ENCODE measurements around the gene LBX2.

The LBX2 gene

GRCh38 chr2:74481961-74482800, 17.2 kb downstream of the LBX2 start:
- TF ChIP-seq BHLHE40 (IDR thresholded peaks at IDR 0.05; ENCODE audit: borderline replicate concordance) (no peak), L3MBTL2 (conservative IDR thresholded peaks at IDR 0.05) (no peak; the same call in 1 of the 2 replicates), SP1 (IDR thresholded peaks at IDR 0.05) (no peak), FOXA1 (IDR thresholded peaks at IDR 0.05) (no peak), TARDBP (IDR thresholded peaks at IDR 0.05) (no peak), ELF4 (IDR thresholded peaks at IDR 0.05) (no peak), FOXM1 (IDR thresholded peaks at IDR 0.05; ENCODE audit: borderline replicate concordance) (no peak), SUZ12 (IDR thresholded peaks at IDR 0.05) (no peak), HDGF (IDR thresholded peaks at IDR 0.05; ENCODE audit: borderline replicate concordance) (no peak), NFRKB (IDR thresholded peaks at IDR 0.05) (no peak), ARNT (IDR thresholded peaks at IDR 0.05) (no peak)
- DNase-seq (ENCODE audit: extremely low spot score): peak; percentile 46
- CTCF ChIA-PET: interaction anchor here (0.7 to 1.5 kb wide), 9 partner anchors 7 to 392 kb away, joined by 3 to 10 read pairs (median 3); partner anchors contain the start of gene HTRA2
- POLR2A ChIA-PET: interaction anchor here (0.8 to 4.1 kb wide), 17 partner anchors 7 to 112 kb away, joined by 3 to 46 read pairs (median 6); partner anchors contain the start of genes AUP1, DQX1, HTRA2 and INO80B

GRCh38 chr2:74481431-74481830, 18.0 kb downstream of the LBX2 start:
- TF ChIP-seq ARNT (IDR thresholded peaks at IDR 0.05): no peak

GRCh38 chr2:74474899-74475298, 24.5 kb downstream of the LBX2 start:
- no peak for TF ChIP-seq L3MBTL2 (conservative IDR thresholded peaks at IDR 0.05)
- no peak for TF ChIP-seq FOXA1 (IDR thresholded peaks at IDR 0.05)
- TF ChIP-seq SUZ12 (IDR thresholded peaks at IDR 0.05): no peak
- no peak for TF ChIP-seq FOXK2 (IDR thresholded peaks at IDR 0.05)
- TF ChIP-seq HDGF (IDR thresholded peaks at IDR 0.05; ENCODE audit: borderline replicate concordance): no peak
- TF ChIP-seq CTBP1 (IDR thresholded peaks at IDR 0.05; ENCODE audit: borderline replicate concordance): no peak
- CTCF ChIA-PET: interaction anchor here (0.6 to 1.6 kb wide), 4 partner anchors 8 to 79 kb away, joined by 3 to 4 read pairs (median 3); partner anchors contain the start of genes CCDC142 and TTC31
- no peak for DNase-seq (ENCODE audit: extremely low spot score)
- POLR2A ChIA-PET: interaction anchor here (0.9 to 5.4 kb wide), 4 partner anchors 8 to 58 kb away, joined by 3 to 62 read pairs (median 4); partner anchors contain the start of genes CCDC142, MOGS, TTC31 and WBP1

More at GRCh38 chr2:74481431-74481830, 18.0 kb downstream of the LBX2 start:
- CTCF ChIA-PET: interaction anchor here (0.8 to 1.3 kb wide), 2 partner anchors 14 to 49 kb away, joined by 4 to 5 read pairs; partner anchors contain the start of gene HTRA2
- DNase-seq (ENCODE audit: extremely low spot score): no peak
- POLR2A ChIA-PET: interaction anchor here (0.9 to 4.1 kb wide), 11 partner anchors 9 to 112 kb away, joined by 3 to 46 read pairs (median 15); partner anchors contain the start of genes AUP1, HTRA2, INO80B and MOGS

GRCh38 chr2:74474481-74474880, 24.9 kb downstream of the LBX2 start:
- ChIA-PET CTCF (interaction anchor here (0.6 to 1.6 kb wide), 5 partner anchors 35 to 650 kb away, joined by 3 to 4 read pairs (median 3); no protein-coding TSS in a partner anchor), POLR2A (interaction anchor here (0.9 to 5.4 kb wide), 4 partner anchors 8 to 58 kb away, joined by 3 to 62 read pairs (median 4); partner anchors contain the start of genes CCDC142, MOGS, TTC31 and WBP1)
- no peak for TF ChIP-seq PKNOX1 (IDR thresholded peaks at IDR 0.05)
- TF ChIP-seq LEF1 (IDR thresholded peaks at IDR 0.05; ENCODE audit: borderline replicate concordance): no peak
- no peak for TF ChIP-seq ARNT (IDR thresholded peaks at IDR 0.05)
- TF ChIP-seq HDGF (IDR thresholded peaks at IDR 0.05; ENCODE audit: borderline replicate concordance): no peak
- no peak for TF ChIP-seq ELF4 (IDR thresholded peaks at IDR 0.05)
- no peak for TF ChIP-seq FOXK2 (IDR thresholded peaks at IDR 0.05)
- TF ChIP-seq L3MBTL2 (conservative IDR thresholded peaks at IDR 0.05): no peak
- no peak for TF ChIP-seq SUZ12 (IDR thresholded peaks at IDR 0.05)
- TF ChIP-seq BHLHE40 (IDR thresholded peaks at IDR 0.05; ENCODE audit: borderline replicate concordance): no peak
- no peak for TF ChIP-seq NFRKB (IDR thresholded peaks at IDR 0.05)
- TF ChIP-seq SP1 (IDR thresholded peaks at IDR 0.05): no peak
- no peak for TF ChIP-seq ZNF384 (IDR thresholded peaks at IDR 0.05)
- TF ChIP-seq CTBP1 (IDR thresholded peaks at IDR 0.05; ENCODE audit: borderline replicate concordance): no peak
- no peak for TF ChIP-seq FOXA1 (IDR thresholded peaks at IDR 0.05)
- DNase-seq (ENCODE audit: extremely low spot score): no peak

- DNase-seq (ENCODE audit: extremely low spot score): no peak
- ChIA-PET POLR2A (interaction anchor here (0.7 to 5.4 kb wide), 19 partner anchors 9 to 181 kb away, joined by 3 to 62 read pairs (median 3); partner anchors contain the start of genes AUP1, C2orf81, CCDC142 and HTRA2), CTCF (no interaction called here)
- TF ChIP-seq L3MBTL2 (conservative IDR thresholded peaks at IDR 0.05) (no peak), FOXM1 (IDR thresholded peaks at IDR 0.05; ENCODE audit: borderline replicate concordance) (no peak), ZNF384 (IDR thresholded peaks at IDR 0.05) (no peak), LEF1 (IDR thresholded peaks at IDR 0.05; ENCODE audit: borderline replicate concordance) (no peak), TARDBP (IDR thresholded peaks at IDR 0.05) (no peak), PKNOX1 (IDR thresholded peaks at IDR 0.05) (no peak), ARNT (IDR thresholded peaks at IDR 0.05) (no peak), FOXK2 (IDR thresholded peaks at IDR 0.05) (no peak), NFRKB (IDR thresholded peaks at IDR 0.05) (no peak), ELF4 (IDR thresholded peaks at IDR 0.05) (no peak)
Measured at GRCh38 chr2:74472945-74473258, 26.5 kb downstream of the LBX2 start.

GRCh38 chr2:74472086-74472944, 27.1 kb downstream of the LBX2 start, which contains the start of gene MRPL53:
TSS of gene MRPL53 (minus strand) at chr2:74472680. CDS start at chr2:74472660, 20 bp downstream.
- ChIA-PET CTCF (no interaction called here), POLR2A (interaction anchor here (0.7 to 5.4 kb wide), 20 partner anchors 8 to 182 kb away, joined by 3 to 62 read pairs (median 3); partner anchors contain the start of genes AUP1, C2orf81, CCDC142 and HTRA2)
- DNase-seq (ENCODE audit: extremely low spot score): peak; percentile 86
- TF ChIP-seq L3MBTL2 (conservative IDR thresholded peaks at IDR 0.05) (peak; percentile 69; the same call in 1 of the 2 replicates), CTBP1 (IDR thresholded peaks at IDR 0.05; ENCODE audit: borderline replicate concordance) (no peak), PKNOX1 (IDR thresholded peaks at IDR 0.05) (peak; percentile 49; the same call in 1 of the 2 replicates), ELF4 (IDR thresholded peaks at IDR 0.05) (peak; percentile 71)

Data from HEK293T (cell line).